HepG2 (cell line): ENCODE measurements around the gene RNF17. TPM values are rescaled to one million over a fixed set of nuclear protein-coding genes. Genes with fewer than 3 reads are reported as not detected.

Experiments used
- ATAC-seq: fragments of 200-7000 bp; cut with Tn5 transposase; 3 replicates; pipeline ENCODE4 v1.9.1; 2020; ENCODE audit warnings: mild to moderate bottlenecking, moderate library complexity
- BruUV-seq: library from RNA; stranded (reverse); fragments of 400-500 nt; replicated peaks from 2 replicates; lab custom pipeline; 2021; lab: Mats Ljungman, UMichigan
- CTCF ChIA-PET: fragments of 300-600 bp; formaldehyde crosslinking; extraction: SDS; loops from one replicate; lab custom pipeline; 2021; ENCODE audit warnings: low total read pairs, inconsistent platforms, low intra/inter-chr PET ratio; lab: Yijun Ruan, JAX
- POLR2A ChIA-PET: fragments of 350-600 bp; sonication (Branson Sonifier 250); formaldehyde crosslinking; loops from one replicate; lab custom pipeline; 2020; ENCODE audit warnings: antibody characterized with exemption, inconsistent platforms; lab: Yijun Ruan, JAX
- DNase-seq: peaks from one replicate; pipeline ENCODE4 v3.0.0-alpha.2; 2015; ENCODE audit warnings: low spot score
- FAIRE-seq: peaks from 3 replicates; lab custom pipeline; 2011; peaks lifted over from hg19 to GRCh38; lab: Jason Lieb, UNC
- H2AFZ ChIP-seq: one replicate; pipeline ENCODE4 v1.6.1; 2011; ENCODE audit warnings: low read length, inconsistent platforms
- H3K27ac ChIP-seq: fragments of 300-600 bp; 3 replicates; pipeline ENCODE4 v1.8.0; 2011; ENCODE audit warnings: mixed run types, mild to moderate bottlenecking, mixed read lengths, low read length, inconsistent platforms; ENCODE audit not compliant: insufficient read depth; ENCODE audit errors: extremely low read length
- H3K27me3 ChIP-seq, 2 experiments: fragments of 200-600 bp in 1 of 2; 2 replicates in 1 of 2; 3 replicates in 1 of 2; pipeline versions ENCODE4 v1.6.0 to v1.8.0; 2011; ENCODE audit warnings: low read length in 2 of 2, mild to moderate bottlenecking in 2 of 2, moderate library complexity in 2 of 2, inconsistent platforms in 1 of 2; ENCODE audit not compliant: insufficient read depth in 2 of 2, control insufficient read depth in 1 of 2
- H3K36me3 ChIP-seq, 2 experiments: fragments of 200-600 bp in 1 of 2; replicated peaks in 1 of 2; 2 replicates in 1 of 2; 3 replicates in 1 of 2; pipeline versions ENCODE4 v1.5.1 to v1.8.0; 2011; ENCODE audit warnings: low read length in 2 of 2, inconsistent platforms in 1 of 2; ENCODE audit not compliant: insufficient read depth in 2 of 2, control insufficient read depth in 1 of 2
- H3K4me1 ChIP-seq: 2 replicates; pipeline ENCODE4 v1.5.1; 2012; ENCODE audit warnings: low read length, inconsistent platforms; ENCODE audit not compliant: insufficient read depth
- H3K4me2 ChIP-seq: 2 replicates; pipeline ENCODE4 v1.6.0; 2011; ENCODE audit warnings: low read depth, low read length, inconsistent platforms
- H3K4me3 ChIP-seq, 3 experiments: fragments of 200-600 bp in 1 of 3; sonication (generic), shearing (Covaris generic) in 1 of 3; replicated peaks in 1 of 3; 2 replicates each; pipeline ENCODE4 v1.5.1; 2011 to 2016; ENCODE audit warnings: low read length in 3 of 3, inconsistent platforms in 2 of 3, low read depth in 2 of 3, mild to moderate bottlenecking in 2 of 3, control low read depth in 1 of 3, mixed read lengths in 1 of 3; ENCODE audit not compliant: insufficient read depth in 1 of 3
- H3K79me2 ChIP-seq: one replicate; pipeline ENCODE4 v1.6.1; 2011; ENCODE audit warnings: low read length, inconsistent platforms; ENCODE audit not compliant: insufficient read depth
- H3K9ac ChIP-seq: 2 replicates; pipeline ENCODE4 v1.6.0; 2011; ENCODE audit warnings: mild to moderate bottlenecking, low read depth, low read length, inconsistent platforms; ENCODE audit not compliant: insufficient read depth
- H3K9me3 ChIP-seq: 2 replicates; pipeline ENCODE4 v1.5.1; 2012; ENCODE audit warnings: mild to moderate bottlenecking, low read length
- H4K20me1 ChIP-seq: 2 replicates; pipeline ENCODE4 v1.6.0; 2011; ENCODE audit warnings: inconsistent platforms, mild to moderate bottlenecking, low read length, moderate library complexity; ENCODE audit not compliant: insufficient read depth
- CC2D1A ChIP-seq: sonication (generic); formaldehyde crosslinking; IDR thresholded peaks from 2 replicates; pipeline ENCODE4 v1.8.1; 2023; ENCODE audit warnings: mild to moderate bottlenecking, missing genetic modification reagents
- CHD4 ChIP-seq: fragments of 200-600 bp; sonication (generic); IDR thresholded peaks from 2 replicates; pipeline ENCODE4 v1.7.0; 2017; ENCODE audit warnings: mild to moderate bottlenecking, low read length, borderline replicate concordance
- NR3C1 ChIP-seq: sonication (generic); formaldehyde crosslinking; IDR thresholded peaks from 2 replicates; pipeline ENCODE4 v1.4.0; 2020; ENCODE audit warnings: missing genetic modification reagents
- WIZ ChIP-seq: sonication (generic); formaldehyde crosslinking; IDR thresholded peaks from 2 replicates; pipeline ENCODE4 v1.5.1; 2020; ENCODE audit warnings: mild to moderate bottlenecking, missing genetic modification reagents
- ZFP37 ChIP-seq: sonication (generic); formaldehyde crosslinking; IDR thresholded peaks from 2 replicates; pipeline ENCODE4 v1.4.0; 2020; ENCODE audit warnings: missing genetic modification reagents, borderline replicate concordance
- ZNF615 ChIP-seq: sonication (generic); formaldehyde crosslinking; IDR thresholded peaks from 2 replicates; pipeline ENCODE4 v1.5.0; 2020; ENCODE audit warnings: mild to moderate bottlenecking, missing genetic modification reagents, borderline replicate concordance
- ZNF780A ChIP-seq: sonication (generic); formaldehyde crosslinking; IDR thresholded peaks from 2 replicates; pipeline ENCODE4 v1.8.0; 2022; ENCODE audit warnings: mild to moderate bottlenecking, missing genetic modification reagents, moderate library complexity
- ZNF784 ChIP-seq: sonication (generic); formaldehyde crosslinking; IDR thresholded peaks from 2 replicates; pipeline ENCODE4 v1.5.1; 2020; ENCODE audit warnings: missing genetic modification reagents, mild to moderate bottlenecking, borderline replicate concordance
- WGBS: methylation state at CpG from one replicate; pipeline ENCODE4 v1.1.6; 2017; ENCODE audit warnings: low lambda C conversion rate; 5-methylcytosine and 5-hydroxymethylcytosine counted together
- in situ Hi-C: cut with HindIII; loops from 2 replicates; pipeline ENCODE4 v1.10.0; 2017; ENCODE audit warnings: low pct_unique_long_range_greater_than_20kb; ENCODE audit not compliant: extremely low pct_ligation_motif_present
- intact Hi-C: fragments of 100-400 bp; cut with micrococcal nuclease; formaldehyde crosslinking; loops from one replicate; pipeline ENCODE4 v1.10.0; 2022; ENCODE audit not compliant: unreplicated experiment
- polyA plus RNA-seq, 8 experiments: library from polyadenylated mRNA; depleted of rRNA in 3 of 8; stranded (reverse) in 7 of 8; unstranded in 1 of 8; fragments of >200 nt; fragmentation: Illumina TruSeq in 4 of 8; extraction: Trizol in 4 of 8; gene quantifications; 2 replicates each; pipeline versions ENCODE4 v1.2.1 to v1.2.3, GENCODE V29; 2011 to 2016; ENCODE audit warnings: low read depth in 4 of 8, missing spikeins in 1 of 8, mixed read lengths in 1 of 8; ENCODE audit not compliant: insufficient read depth in 1 of 8
- total RNA-seq, 5 experiments: library from RNA; depleted of rRNA; stranded (reverse); fragments of >200 nt; fragmentation: Illumina TruSeq; extraction: Trizol; gene quantifications; 2 replicates each; pipeline ENCODE4 v1.2.3, GENCODE V29; 2016; ENCODE audit warnings: low read depth in 1 of 5
- TF ChIP-seq, protein P1 (sequence below): sonication (generic); formaldehyde crosslinking; conservative IDR thresholded peaks from 2 replicates; pipeline ENCODE4 v1.4.0; 2020; ENCODE audit warnings: missing genetic modification reagents

Gene RNF17
- total and polyA plus RNA-seq, 2 of the 13 experiments (the other 11 are each of a cell fraction or from before 2014, with no cell fraction given), result not detected

DNA sequence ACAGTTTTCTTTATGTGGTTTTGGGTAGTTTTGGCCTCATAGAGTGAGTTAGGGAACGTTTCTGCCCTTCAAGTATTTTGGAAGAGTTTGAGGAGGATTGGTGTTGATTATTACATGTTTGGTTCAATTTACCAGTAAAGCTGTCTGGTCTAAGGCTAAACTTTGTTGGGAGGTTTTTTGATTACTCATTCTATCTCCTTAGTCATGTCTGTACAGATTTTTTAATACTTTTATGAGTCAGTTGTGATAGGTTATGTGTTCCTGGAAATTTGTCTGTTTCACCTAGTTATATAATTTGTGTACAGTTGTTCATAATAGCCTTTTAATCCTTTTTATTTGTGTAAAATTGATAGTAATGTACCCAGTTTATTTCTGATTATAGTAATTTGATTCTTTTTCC lies 20.4 kb downstream of the RNF17 start (continued):
- TF ChIP-seq, protein P1, sequence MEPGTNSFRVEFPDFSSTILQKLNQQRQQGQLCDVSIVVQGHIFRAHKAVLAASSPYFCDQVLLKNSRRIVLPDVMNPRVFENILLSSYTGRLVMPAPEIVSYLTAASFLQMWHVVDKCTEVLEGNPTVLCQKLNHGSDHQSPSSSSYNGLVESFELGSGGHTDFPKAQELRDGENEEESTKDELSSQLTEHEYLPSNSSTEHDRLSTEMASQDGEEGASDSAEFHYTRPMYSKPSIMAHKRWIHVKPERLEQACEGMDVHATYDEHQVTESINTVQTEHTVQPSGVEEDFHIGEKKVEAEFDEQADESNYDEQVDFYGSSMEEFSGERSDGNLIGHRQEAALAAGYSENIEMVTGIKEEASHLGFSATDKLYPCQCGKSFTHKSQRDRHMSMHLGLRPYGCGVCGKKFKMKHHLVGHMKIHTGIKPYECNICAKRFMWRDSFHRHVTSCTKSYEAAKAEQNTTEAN (CRISPR knock-in tag), result no peak

DNA sequence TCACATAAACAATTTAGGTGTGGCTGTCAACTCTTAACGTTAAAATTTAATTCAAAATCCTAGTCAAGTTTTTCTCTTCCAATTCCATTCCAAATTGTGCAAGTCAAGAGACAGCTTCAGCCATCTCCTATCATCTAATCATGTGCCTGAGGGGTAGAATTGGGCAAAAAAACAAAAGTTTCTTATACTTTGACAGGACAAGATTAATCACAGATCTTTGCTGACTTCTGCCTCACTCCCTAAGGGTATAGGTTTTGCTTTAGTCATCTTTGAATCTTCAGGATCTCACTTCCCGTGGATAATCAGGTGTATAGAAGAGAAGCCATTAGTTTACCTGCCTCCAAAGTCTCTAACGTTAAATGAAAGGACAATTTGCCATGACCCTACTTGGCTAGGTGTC lies 24.6 kb downstream of the RNF17 start:
- ATAC-seq (no peak), DNase-seq (no peak), FAIRE-seq (no peak)
- no peaks in the 10 kb centered on the region for H3K79me2 ChIP-seq
- H3K27ac ChIP-seq, result no peak overlapping the region
- ChIA-PET CTCF (no interaction called here), POLR2A (no interaction called here)
- BruUV-seq, result no TSS peak
- no peaks in the 10 kb centered on the region for H3K36me3 ChIP-seq
- H3K9ac ChIP-seq, result no peak overlapping the region
- no peak overlapping the region for H3K4me3 ChIP-seq
- peaks cover 8% of the 10 kb centered on the region for H3K9me3 ChIP-seq
- 1% methylated on average over 3 of the region's 3 CpGs for WGBS
- H3K27me3 ChIP-seq, result no peaks in the 10 kb centered on the region
- intact Hi-C loops, result no loop called here
- no peaks in the 10 kb centered on the region for H3K4me1 ChIP-seq
- no peak overlapping the region for H3K4me2 ChIP-seq
- H4K20me1 ChIP-seq, result no peaks in the 10 kb centered on the region
- in situ Hi-C loops, result no loop called here
- H2AFZ ChIP-seq, result no peak overlapping the region
- TF ChIP-seq ZFP37, result no peak
- no peak for TF ChIP-seq ZNF784 (CRISPR knock-in tag)
- no peak for TF ChIP-seq WIZ (CRISPR knock-in tag)
- no peak for TF ChIP-seq ZNF615 (CRISPR knock-in tag)
- no peak for TF ChIP-seq NR3C1
- TF ChIP-seq CHD4, result no peak
- no peak for TF ChIP-seq ZNF780A (CRISPR knock-in tag)
- TF ChIP-seq CC2D1A, result no peak
